Inflammatory macrophage treated with lipopolysaccharide for 4 hours (primary cell): ENCODE data around the gene PCDHGC5.

ENCODE experiments used
- DNase-seq: peaks from one replicate; pipeline ENCODE4 v3.0.0-alpha.2; 2020

The PCDHGC5 gene

GRCh38 chr5:141513627-141514329, 24.9 kb downstream of the PCDHGC5 start:
- DNase-seq = peak; percentile 79

- no peak for DNase-seq
These were observed 25.7 kb downstream of the PCDHGC5 start for GRCh38 chr5:141514330-141515133.

- no peak for DNase-seq
These were observed 26.3 kb downstream of the PCDHGC5 start for GRCh38 chr5:141515141-141515540.

GRCh38 chr5:141515946-141516671, 27.2 kb downstream of the PCDHGC5 start:
- no peak for DNase-seq

- DNase-seq = no peak
These were observed 27.8 kb downstream of the PCDHGC5 start for GRCh38 chr5:141516672-141517025.

GRCh38 chr5:141517312-141517711, 28.4 kb downstream of the PCDHGC5 start:
- DNase-seq = peak; percentile 31

GRCh38 chr5:141517880-141518617, 29.2 kb downstream of the PCDHGC5 start:
- no peak for DNase-seq

GRCh38 chr5:141518618-141519015, 29.7 kb downstream of the PCDHGC5 start:
- DNase-seq = no peak

GRCh38 chr5:141519605-141520565, 31.0 kb downstream of the PCDHGC5 start:
- DNase-seq = peak; percentile 74

GRCh38 chr5:141521244-141521781, 32.4 kb downstream of the PCDHGC5 start:
- peak; percentile 92 for DNase-seq

- DNase-seq = no peak
These were observed 33.4 kb downstream of the PCDHGC5 start for GRCh38 chr5:141522301-141522700.

- DNase-seq = no peak
These were observed 35.1 kb downstream of the PCDHGC5 start for GRCh38 chr5:141523991-141524390.

GRCh38 chr5:141524604-141525597, 36.0 kb downstream of the PCDHGC5 start:
- peak; percentile 88 for DNase-seq

GRCh38 chr5:141525653-141526052, 36.8 kb downstream of the PCDHGC5 start:
- no peak for DNase-seq

GRCh38 chr5:141527426-141527825, 38.5 kb downstream of the PCDHGC5 start:
- DNase-seq = no peak

- DNase-seq = no peak
These were observed 39.6 kb downstream of the PCDHGC5 start for GRCh38 chr5:141528291-141528984.

- DNase-seq = no peak
These were observed 40.1 kb downstream of the PCDHGC5 start for GRCh38 chr5:141529002-141529401.

GRCh38 chr5:141529873-141530272, 41.0 kb downstream of the PCDHGC5 start:
- DNase-seq = no peak

- no peak for DNase-seq
These were observed 43.8 kb downstream of the PCDHGC5 start for GRCh38 chr5:141532726-141533125.
